ENCODE results near the gene XYLT1. TPM values are rescaled to one million over a fixed set of nuclear protein-coding genes. Genes with fewer than 3 reads are reported as not detected.

The XYLT1 gene
- total and polyA plus RNA-seq, 3 experiments from 2014 or later, result 1.4 to 9.1 (median 6.8) TPM

DNA sequence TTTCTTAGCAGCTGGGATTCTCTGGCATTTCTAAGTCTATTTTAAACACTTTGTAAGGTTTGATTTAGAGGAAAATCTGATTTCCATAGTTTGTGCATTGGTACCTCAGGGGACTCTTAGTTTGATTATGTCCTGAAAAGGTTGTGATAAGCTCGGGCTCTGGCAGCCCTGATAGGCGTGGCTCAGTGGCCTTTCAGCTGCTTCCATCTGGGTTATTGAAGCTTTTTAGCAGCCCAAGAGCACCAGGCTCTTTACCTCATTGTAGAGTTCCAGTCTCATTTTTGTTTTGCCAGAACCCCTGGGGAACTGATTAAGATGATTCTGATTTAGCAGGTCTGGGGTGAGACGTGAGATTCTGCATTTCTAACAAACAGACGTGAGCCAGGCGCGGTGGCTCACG lies 412.3 kb downstream of the XYLT1 start:
- Mint-ChIP-seq H3K27ac (no peak overlapping the region), H3K27me3 (peaks cover 0 to 1% of the 10 kb centered on the region in 2 donors), H3K36me3 (peaks cover 0 to 10% (median 0%) of the 10 kb centered on the region in 3 donors), H3K4me1 (peaks cover 0 to 2% (median 0%) of the 10 kb centered on the region in 3 donors), H3K9me3 (peaks cover 0 to 5% (median 0%) of the 10 kb centered on the region in 5 donors), H3K4me3 (no peak overlapping the region)
- no peaks in the 10 kb centered on the region for H3K4me1 ChIP-seq (ENCODE audit: insufficient read depth, low read length)
- no peaks in the 10 kb centered on the region for H3K27me3 ChIP-seq (ENCODE audit: insufficient read depth, low read length, poor library complexity, severe bottlenecking)
- ChIA-PET CTCF (no interaction called here), POLR2A (no interaction called here)
- no peaks in the 10 kb centered on the region for H3K36me3 ChIP-seq (ENCODE audit: insufficient read depth, low read length)
- H3K9me3 ChIP-seq (ENCODE audit: low read length), result no peaks in the 10 kb centered on the region
- no peak overlapping the region for H3K27ac ChIP-seq (ENCODE audit: low read depth, low read length)
- H3K4me3 ChIP-seq (ENCODE audit: low read length), result no peak overlapping the region
- no peak for DNase-seq

DNA sequence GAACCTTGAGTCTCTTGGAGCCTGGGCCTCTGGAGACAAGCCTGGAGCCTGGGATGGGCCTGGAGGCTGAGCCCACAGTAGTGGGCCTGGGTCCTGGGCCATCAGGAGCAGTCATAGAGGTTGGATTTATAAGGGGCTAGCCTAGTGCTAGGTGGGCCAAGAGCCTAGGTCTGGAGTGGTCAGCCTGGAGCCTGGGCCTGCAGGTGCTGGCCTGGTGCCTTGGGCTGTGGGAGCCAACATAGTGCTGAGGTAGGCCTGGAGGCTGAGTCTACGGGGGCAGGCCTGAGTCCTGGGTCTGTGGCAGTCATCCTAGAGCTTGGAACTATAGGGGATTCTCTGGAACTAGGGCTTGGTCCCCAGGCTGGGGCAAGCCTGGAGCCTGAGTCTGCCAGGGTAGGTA lies 414.1 kb downstream of the XYLT1 start:
- Histone ChIP-seq H3K4me3 (ENCODE audit: low read length) (no peak overlapping the region), H3K27ac (ENCODE audit: low read depth, low read length) (no peak overlapping the region), H3K4me1 (ENCODE audit: insufficient read depth, low read length) (no peaks in the 10 kb centered on the region), H3K9me3 (ENCODE audit: low read length) (no peaks in the 10 kb centered on the region), H3K27me3 (ENCODE audit: insufficient read depth, low read length, poor library complexity, severe bottlenecking) (no peaks in the 10 kb centered on the region), H3K36me3 (ENCODE audit: insufficient read depth, low read length) (no peaks in the 10 kb centered on the region)
- DNase-seq, result no peak
- no peak overlapping the region for H3K27ac Mint-ChIP-seq
- H3K27me3 Mint-ChIP-seq, result peaks cover 0 to 2% of the 10 kb centered on the region in 2 donors
- H3K4me3 Mint-ChIP-seq, result no peak overlapping the region
- H3K36me3 Mint-ChIP-seq, result peaks cover 0 to 20% (median 2%) of the 10 kb centered on the region in 3 donors
- peaks cover 0 to 2% (median 0%) of the 10 kb centered on the region in 3 donors for H3K4me1 Mint-ChIP-seq
- POLR2A ChIA-PET, result no interaction called here
- peaks cover 0 to 10% (median 7%) of the 10 kb centered on the region in 5 donors for H3K9me3 Mint-ChIP-seq
- CTCF ChIA-PET, result no interaction called here

DNA sequence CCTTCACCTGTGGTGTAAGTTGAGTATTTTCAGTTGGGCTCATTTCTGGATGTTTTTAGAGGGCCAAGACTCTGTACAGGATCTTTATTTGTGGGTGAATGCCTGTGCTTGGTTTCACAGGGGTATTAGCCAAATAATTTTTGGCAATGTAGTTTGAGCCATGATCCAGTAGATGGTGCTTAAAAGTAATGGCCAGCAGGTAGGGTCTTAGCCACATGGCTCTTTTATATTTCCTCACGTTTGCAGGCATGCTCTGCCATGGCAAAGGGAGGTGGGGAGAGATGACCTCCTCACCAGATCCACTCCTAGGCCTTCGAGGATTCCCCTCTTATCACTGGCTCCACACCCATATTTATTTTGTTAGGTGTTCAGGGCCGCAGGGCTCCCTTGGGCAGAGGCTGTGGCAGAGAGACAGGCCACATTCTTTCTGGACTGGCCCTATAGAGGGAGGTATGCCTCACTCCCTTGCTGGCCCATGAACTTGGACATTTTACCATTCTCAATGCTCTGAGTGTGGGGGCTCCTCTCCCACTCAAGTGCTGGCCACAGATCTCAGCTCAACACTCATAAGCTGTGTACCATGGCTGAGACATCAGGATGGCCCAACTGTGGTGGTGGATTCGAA lies 417.1 kb downstream of the XYLT1 start:
- Histone ChIP-seq H3K9me3 (ENCODE audit: low read length) (no peaks in the 10 kb centered on the region), H3K4me1 (ENCODE audit: insufficient read depth, low read length) (no peaks in the 10 kb centered on the region), H3K27me3 (ENCODE audit: insufficient read depth, low read length, poor library complexity, severe bottlenecking) (no peaks in the 10 kb centered on the region), H3K4me3 (ENCODE audit: low read length) (no peak overlapping the region), H3K27ac (ENCODE audit: low read depth, low read length) (no peak overlapping the region), H3K36me3 (ENCODE audit: insufficient read depth, low read length) (no peaks in the 10 kb centered on the region)
- ChIA-PET CTCF (no interaction called here), POLR2A (no interaction called here)
- Mint-ChIP-seq H3K4me3 (no peak overlapping the region), H3K9me3 (peaks cover 11 to 20% (median 13%) of the 10 kb centered on the region in 5 donors), H3K4me1 (peaks cover 0 to 2% (median 0%) of the 10 kb centered on the region in 3 donors), H3K27ac (no peak overlapping the region), H3K27me3 (peaks cover 0 to 2% of the 10 kb centered on the region in 2 donors), H3K36me3 (peaks cover 0 to 25% (median 2%) of the 10 kb centered on the region in 3 donors)
- no peak for DNase-seq

All from CD8-positive, alpha-beta memory T cell (primary cell).